ENCODE results near the gene KCNJ14.

KCNJ14 gene

GRCh38 chr19:48509467-48510194 lies 54.3 kb downstream of the KCNJ14 start:
- DNase-seq = no peak

- DNase-seq = peak; percentile 44
Observed at GRCh38 chr19:48510421-48511268, 55.3 kb downstream of the KCNJ14 start.

- DNase-seq = no peak
Observed at GRCh38 chr19:48511321-48511731, 56.0 kb downstream of the KCNJ14 start.

GRCh38 chr19:48511800-48512503 lies 56.6 kb downstream of the KCNJ14 start, which contains the start of gene LMTK3:
LMTK3 (minus strand) TSS chr19:48511835; CDS start chr19:48511576, 259 bp downstream.
- DNase-seq = peak; percentile 77

GRCh38 chr19:48512504-48513288 lies 57.3 kb downstream of the KCNJ14 start:
- no peak for DNase-seq

GRCh38 chr19:48513289-48514122 lies 58.1 kb downstream of the KCNJ14 start:
- peak; percentile 68 for DNase-seq

- DNase-seq = no peak
Observed at GRCh38 chr19:48514123-48514458, 58.7 kb downstream of the KCNJ14 start.

GRCh38 chr19:48516536-48516935 lies 61.2 kb downstream of the KCNJ14 start:
- no peak for DNase-seq
